Measurements from ENCODE around the gene STN1.
"Not testable (repeated sequence)": the region's sequence is repeated elsewhere in the genome, so short reads cannot be mapped to it uniquely, and the experiment has no call there.

STN1 gene

DNA sequence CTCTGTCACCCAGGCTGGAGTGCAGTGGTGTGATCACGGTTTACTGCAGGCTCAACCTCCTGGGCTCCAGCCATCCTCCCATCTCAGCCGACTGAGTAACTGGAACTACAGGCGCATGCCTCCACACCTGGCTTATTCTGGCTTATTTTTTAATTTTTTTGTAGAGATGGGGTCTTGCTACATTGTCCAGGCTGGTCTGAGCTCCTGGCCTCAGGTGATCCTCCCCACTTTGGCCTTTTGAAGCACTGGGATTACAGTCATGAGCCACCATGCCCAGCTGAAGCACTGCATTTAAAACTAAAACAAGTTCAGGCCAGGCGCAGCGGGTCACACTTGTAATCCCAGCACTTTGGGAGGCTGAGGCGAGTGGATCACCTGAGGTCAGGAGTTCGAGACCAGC lies 70.6 kb downstream of the STN1 start:
- Histone ChIP-seq H3K4me3 (replicated peaks; ENCODE audit: low read depth, low read length) (no peak overlapping the region), H3K27me3 (replicated peaks; ENCODE audit: control insufficient read depth, insufficient read depth, low read length) (peaks cover 3% of the 10 kb centered on the region), H3K36me3 (ENCODE audit: control insufficient read depth, insufficient read depth, low read length) (no peaks in the 10 kb centered on the region)
- DNase-seq (ENCODE audit: extremely low read depth, insufficient read length) = no peak
- TF ChIP-seq CTCF (IDR thresholded peaks at IDR 0.05; ENCODE audit: insufficient read depth, low read length, poor library complexity, severe bottlenecking) = no peak

GRCh38 chr10:103845972-103846371 lies 72.0 kb downstream of the STN1 start:
- Histone ChIP-seq H3K4me3 (replicated peaks; ENCODE audit: low read depth, low read length) (no peak overlapping the region), H3K36me3 (ENCODE audit: control insufficient read depth, insufficient read depth, low read length) (no peaks in the 10 kb centered on the region), H3K27me3 (replicated peaks; ENCODE audit: control insufficient read depth, insufficient read depth, low read length) (peaks cover 3% of the 10 kb centered on the region; the same call in 1 of the 2 replicates)
- DNase-seq (ENCODE audit: extremely low read depth, insufficient read length) = no peak
- no peak for TF ChIP-seq CTCF (IDR thresholded peaks at IDR 0.05; ENCODE audit: insufficient read depth, low read length, poor library complexity, severe bottlenecking)

DNA sequence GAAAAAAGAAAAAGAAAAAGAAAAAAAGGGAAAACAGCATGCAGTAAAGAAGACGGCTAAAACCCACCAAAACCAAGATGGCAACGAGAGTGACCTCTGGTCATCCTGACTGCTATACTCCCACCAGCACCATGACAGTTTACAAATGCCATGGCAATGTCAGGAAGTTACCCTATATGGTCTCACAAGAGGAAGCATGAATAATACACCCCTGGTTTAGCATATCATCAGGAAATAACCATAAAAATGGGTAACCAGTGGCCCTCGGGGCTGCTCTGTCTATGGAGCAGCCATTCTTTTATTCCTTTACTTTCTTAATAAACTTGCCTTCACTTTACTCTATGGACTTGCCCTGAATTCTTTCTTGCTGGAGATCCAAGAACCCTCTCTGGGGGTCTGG lies 72.6 kb downstream of the STN1 start:
- not testable (repeated sequence) for H3K36me3 ChIP-seq (ENCODE audit: control insufficient read depth, insufficient read depth, low read length); DNase-seq (ENCODE audit: extremely low read depth, insufficient read length); H3K4me3 ChIP-seq (replicated peaks; ENCODE audit: low read depth, low read length); H3K27me3 ChIP-seq (replicated peaks; ENCODE audit: control insufficient read depth, insufficient read depth, low read length)

DNA sequence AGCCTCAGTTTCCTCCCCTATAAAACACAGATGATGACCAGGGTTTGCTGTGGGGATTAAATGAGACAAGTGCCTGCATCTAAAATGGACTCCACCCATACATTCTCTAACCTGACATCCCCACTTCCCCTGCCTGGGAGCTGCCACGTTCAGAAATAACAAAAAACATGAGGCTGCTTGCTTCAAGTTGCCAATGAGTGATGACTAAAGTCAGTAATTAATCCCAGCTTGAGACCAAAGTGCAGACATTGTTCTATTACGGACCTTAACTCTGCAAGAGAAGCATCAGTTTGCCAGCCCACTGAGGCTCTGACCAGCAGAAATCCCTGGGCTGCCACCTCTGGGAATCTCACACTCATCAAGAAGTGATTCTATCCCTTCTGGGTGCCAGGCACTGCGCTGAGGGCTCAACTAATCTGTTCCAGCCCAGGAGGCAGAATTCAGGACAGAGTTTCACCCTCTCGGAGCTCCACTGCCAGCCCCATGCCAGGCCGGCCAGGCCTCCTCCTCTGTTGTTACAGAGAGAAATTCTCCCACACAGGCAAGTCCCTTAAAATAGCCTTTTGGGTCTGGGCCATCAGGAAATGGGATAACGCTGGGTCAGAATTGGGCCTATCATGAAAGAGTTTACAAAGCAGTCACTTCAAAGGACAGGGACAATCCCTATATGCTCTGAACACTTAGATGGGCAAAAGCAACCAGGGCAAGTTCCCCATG lies 74.0 kb downstream of the STN1 start:
- no peaks in the 10 kb centered on the region for H3K27me3 ChIP-seq (replicated peaks; ENCODE audit: control insufficient read depth, insufficient read depth, low read length)
- TF ChIP-seq CTCF (IDR thresholded peaks at IDR 0.05; ENCODE audit: insufficient read depth, low read length, poor library complexity, severe bottlenecking) = no peak
- H3K4me3 ChIP-seq (replicated peaks; ENCODE audit: low read depth, low read length) = no peak overlapping the region
- H3K36me3 ChIP-seq (ENCODE audit: control insufficient read depth, insufficient read depth, low read length) = no peaks in the 10 kb centered on the region
- DNase-seq (ENCODE audit: extremely low read depth, insufficient read length) = no peak

DNA sequence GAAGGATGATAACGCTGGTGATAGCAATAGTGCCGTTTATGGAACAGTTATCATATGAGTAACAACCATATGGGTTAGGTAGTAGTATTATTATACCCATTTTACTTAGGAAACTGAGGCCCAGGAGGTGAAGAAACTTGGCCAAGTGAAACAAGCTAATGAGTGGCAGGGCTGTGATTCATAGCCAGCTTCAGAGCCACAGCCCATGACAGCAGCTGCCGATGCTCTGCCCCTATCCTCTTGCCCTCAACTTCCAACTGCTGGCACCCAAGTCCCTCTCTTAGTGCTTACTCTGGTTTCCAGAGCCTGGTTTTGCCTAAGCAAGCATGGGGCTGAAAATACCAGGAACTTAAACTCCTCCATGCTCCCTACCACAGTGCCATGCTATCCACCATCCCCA lies 74.9 kb downstream of the STN1 start:
- H3K4me3 ChIP-seq (replicated peaks; ENCODE audit: low read depth, low read length) = no peak overlapping the region
- no peaks in the 10 kb centered on the region; the same call in 1 of the 2 replicates for H3K27me3 ChIP-seq (replicated peaks; ENCODE audit: control insufficient read depth, insufficient read depth, low read length)
- no peak for DNase-seq (ENCODE audit: extremely low read depth, insufficient read length)
- H3K36me3 ChIP-seq (ENCODE audit: control insufficient read depth, insufficient read depth, low read length) = no peaks in the 10 kb centered on the region
- no peak for TF ChIP-seq CTCF (IDR thresholded peaks at IDR 0.05; ENCODE audit: insufficient read depth, low read length, poor library complexity, severe bottlenecking)

DNA sequence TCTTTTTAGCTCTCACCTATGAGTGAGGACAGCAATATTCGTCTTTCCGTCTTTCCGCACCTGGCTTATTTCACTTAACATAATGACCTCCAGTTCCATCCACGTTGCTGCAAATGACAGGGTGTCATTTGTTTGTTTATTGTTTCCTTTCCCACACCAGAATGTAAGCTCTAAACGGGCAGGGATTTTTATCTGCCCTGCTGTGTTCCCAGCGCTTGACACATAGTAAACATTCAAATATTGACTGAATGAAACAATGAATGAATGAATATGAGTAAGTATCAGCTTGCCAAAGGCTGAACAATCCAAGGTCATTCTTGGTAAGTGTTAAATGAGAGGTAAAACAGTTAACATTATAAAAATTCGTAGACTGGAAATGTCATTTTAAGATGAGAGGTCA lies 75.4 kb downstream of the STN1 start:
- DNase-seq (ENCODE audit: extremely low read depth, insufficient read length) = no peak
- no peak for TF ChIP-seq CTCF (IDR thresholded peaks at IDR 0.05; ENCODE audit: insufficient read depth, low read length, poor library complexity, severe bottlenecking)
- no peak overlapping the region for H3K4me3 ChIP-seq (replicated peaks; ENCODE audit: low read depth, low read length)
- no peaks in the 10 kb centered on the region for H3K36me3 ChIP-seq (ENCODE audit: control insufficient read depth, insufficient read depth, low read length)
- H3K27me3 ChIP-seq (replicated peaks; ENCODE audit: control insufficient read depth, insufficient read depth, low read length) = no peaks in the 10 kb centered on the region; the same call in 1 of the 2 replicates
